Fibroblast of the aortic adventitia (primary cell): ENCODE data around the gene RASAL1. TPM values are rescaled to one million over a fixed set of nuclear protein-coding genes. Genes with fewer than 3 reads are reported as not detected.

Experiments
- DNase-seq: peaks from one replicate; pipeline ENCODE4 v3.0.0-alpha.2; 2010; ENCODE audit warnings: low read depth
- H3K4me3 ChIP-seq: 2 replicates; pipeline ENCODE4 v1.5.1; 2011; ENCODE audit warnings: low read depth, mild to moderate bottlenecking, control low read depth, low read length, moderate library complexity
- CTCF ChIP-seq: IDR thresholded peaks from 2 replicates; pipeline ENCODE4 v1.5.1; 2011; ENCODE audit warnings: mild to moderate bottlenecking, low read length, control low read depth, inconsistent platforms; ENCODE audit not compliant: insufficient read depth
- total RNA-seq: library from RNA; depleted of rRNA; stranded (reverse); fragments of >200 nt; gene quantifications from 2 replicates; pipeline ENCODE4 v1.2.3, GENCODE V29; 2012; ENCODE audit warnings: low replicate concordance

RASAL1 gene
- total RNA-seq, 1 donor: not detected

GRCh38 chr12:113115455-113116126 is 20.0 kb downstream of the RASAL1 start:
- H3K4me3 ChIP-seq: no peak overlapping the region
- TF ChIP-seq CTCF: no peak
- DNase-seq: no peak

GRCh38 chr12:113114447-113115178 is 20.9 kb downstream of the RASAL1 start:
- H3K4me3 ChIP-seq: no peak overlapping the region
- no peak for DNase-seq
- TF ChIP-seq CTCF: no peak

GRCh38 chr12:113113397-113113796 is 22.2 kb downstream of the RASAL1 start:
- no peak for DNase-seq

GRCh38 chr12:113112043-113112899 is 23.3 kb downstream of the RASAL1 start:
- no peak overlapping the region for H3K4me3 ChIP-seq
- no peak for TF ChIP-seq CTCF
- no peak for DNase-seq

More at GRCh38 chr12:113113397-113113796, 22.2 kb downstream of the RASAL1 start:
- TF ChIP-seq CTCF: no peak
- no peak overlapping the region for H3K4me3 ChIP-seq

- TF ChIP-seq CTCF: no peak
- no peak for DNase-seq
- H3K4me3 ChIP-seq: no peak overlapping the region
Observed at GRCh38 chr12:113111247-113111646, 24.3 kb downstream of the RASAL1 start.

GRCh38 chr12:113109872-113110599 is 25.5 kb downstream of the RASAL1 start:
- TF ChIP-seq CTCF: no peak
- no peak overlapping the region for H3K4me3 ChIP-seq
- no peak for DNase-seq
